Fibroblast of lung (primary cell): ENCODE data around the gene OR51E2. TPM values are rescaled to one million over a fixed set of nuclear protein-coding genes. Genes with fewer than 3 reads are reported as not detected.
"Not testable (repeated sequence)": the region's sequence is repeated elsewhere in the genome, so short reads cannot be mapped to it uniquely, and the experiment has no call there.

Experiments used
- DNase-seq, 2 donors: peaks; one replicate each; pipeline versions ENCODE4 v3.0.0 to v3.0.0-alpha.2; 2010; ENCODE audit warnings: low read depth in 2 of 2
- H2AFZ ChIP-seq: 2 replicates; pipeline ENCODE4 v1.5.1; 2012; ENCODE audit warnings: low read length, control low read depth, inconsistent platforms
- H3K27ac ChIP-seq: 2 replicates; pipeline ENCODE4 v1.5.1; 2011; ENCODE audit warnings: low read length, control low read depth; ENCODE audit not compliant: insufficient read depth
- H3K27me3 ChIP-seq: 2 replicates; pipeline ENCODE4 v1.5.1; 2011; ENCODE audit warnings: mild to moderate bottlenecking, low read length; ENCODE audit not compliant: control insufficient read depth, insufficient read depth
- H3K36me3 ChIP-seq: 2 replicates; pipeline ENCODE4 v1.5.1; 2011; ENCODE audit warnings: low read length; ENCODE audit not compliant: control insufficient read depth, insufficient read depth
- H3K4me1 ChIP-seq: 2 replicates; pipeline ENCODE4 v1.5.1; 2011; ENCODE audit warnings: low read length; ENCODE audit not compliant: control insufficient read depth, insufficient read depth; ENCODE audit errors: extremely low read depth
- H3K4me2 ChIP-seq: 2 replicates; pipeline ENCODE4 v1.5.1; 2011; ENCODE audit warnings: low read length, control low read depth; ENCODE audit not compliant: insufficient read depth; ENCODE audit errors: extremely low read depth
- H3K4me3 ChIP-seq, 4 experiments: fragments of 200-600 bp in 1 of 4; sonication (generic) in 1 of 4; replicated peaks in 1 of 4; 2 replicates each; pipeline ENCODE4 v1.5.1; 2011 to 2016; ENCODE audit warnings: low read length in 4 of 4, low read depth in 3 of 4, mild to moderate bottlenecking in 3 of 4, control low read depth in 2 of 4, inconsistent platforms in 1 of 4, mixed read lengths in 1 of 4; ENCODE audit not compliant: insufficient read depth in 1 of 4; ENCODE audit errors: control extremely low read depth in 1 of 4
- H3K79me2 ChIP-seq: 2 replicates; pipeline ENCODE4 v1.5.1; 2012; ENCODE audit warnings: mild to moderate bottlenecking, low read length, inconsistent platforms; ENCODE audit not compliant: control insufficient read depth, insufficient read depth
- H3K9ac ChIP-seq: 2 replicates; pipeline ENCODE4 v1.5.1; 2011; ENCODE audit warnings: mild to moderate bottlenecking, low read length, control low read depth; ENCODE audit not compliant: insufficient read depth
- H3K9me3 ChIP-seq: 2 replicates; pipeline ENCODE4 v1.5.1; 2012; ENCODE audit warnings: low read depth, low read length; ENCODE audit not compliant: control insufficient read depth, insufficient read depth
- H4K20me1 ChIP-seq: 2 replicates; pipeline ENCODE4 v1.5.1; 2011; ENCODE audit warnings: low read length; ENCODE audit not compliant: control insufficient read depth, insufficient read depth; ENCODE audit errors: extremely low read depth
- EZH2 ChIP-seq: IDR thresholded peaks from 2 replicates; pipeline ENCODE4 v1.5.1; 2012; ENCODE audit warnings: low read length, control low read depth, mild to moderate bottlenecking; ENCODE audit errors: missing control alignments
- polyA minus RNA-seq: library from RNA; depleted of rRNA, polyadenylated mRNA; stranded (reverse); fragments of >200 nt; gene quantifications from 2 replicates; pipeline ENCODE4 v1.2.3, GENCODE V29; 2011; ENCODE audit warnings: low replicate concordance
- polyA plus RNA-seq, 2 donors: library from polyadenylated mRNA; depleted of rRNA in 1 of 2; stranded (reverse) in 1 of 2; unstranded in 1 of 2; fragments of >200 nt; gene quantifications; 2 replicates each; pipeline ENCODE4 v1.2.1, GENCODE V29; 2011 to 2012; ENCODE audit warnings: missing spikeins in 1 of 2
- total RNA-seq: library from RNA; depleted of rRNA; stranded (reverse); fragments of >200 nt; gene quantifications from 2 replicates; pipeline ENCODE4 v1.2.1, GENCODE V29; 2014
- TF ChIP-seq, protein P1 (sequence below), 2 donors: IDR thresholded peaks in 1 of 2; conservative IDR thresholded peaks in 1 of 2; 1 replicate in 1 of 2; 2 replicates in 1 of 2; pipeline ENCODE4 v1.5.1; 2011 to 2012; ENCODE audit warnings: low read length in 2 of 2, control low read depth in 1 of 2, inconsistent platforms in 1 of 2, low read depth in 1 of 2, mild to moderate bottlenecking in 1 of 2

The OR51E2 gene, protein sequence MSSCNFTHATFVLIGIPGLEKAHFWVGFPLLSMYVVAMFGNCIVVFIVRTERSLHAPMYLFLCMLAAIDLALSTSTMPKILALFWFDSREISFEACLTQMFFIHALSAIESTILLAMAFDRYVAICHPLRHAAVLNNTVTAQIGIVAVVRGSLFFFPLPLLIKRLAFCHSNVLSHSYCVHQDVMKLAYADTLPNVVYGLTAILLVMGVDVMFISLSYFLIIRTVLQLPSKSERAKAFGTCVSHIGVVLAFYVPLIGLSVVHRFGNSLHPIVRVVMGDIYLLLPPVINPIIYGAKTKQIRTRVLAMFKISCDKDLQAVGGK
- total RNA-seq (not detected in 2 replicates), polyA plus RNA-seq (0.02 TPM in 1 of 2 replicates, not detected in the other), polyA minus RNA-seq (not detected in 2 replicates)
- polyA plus RNA-seq (2012): not detected in 2 replicates

DNA sequence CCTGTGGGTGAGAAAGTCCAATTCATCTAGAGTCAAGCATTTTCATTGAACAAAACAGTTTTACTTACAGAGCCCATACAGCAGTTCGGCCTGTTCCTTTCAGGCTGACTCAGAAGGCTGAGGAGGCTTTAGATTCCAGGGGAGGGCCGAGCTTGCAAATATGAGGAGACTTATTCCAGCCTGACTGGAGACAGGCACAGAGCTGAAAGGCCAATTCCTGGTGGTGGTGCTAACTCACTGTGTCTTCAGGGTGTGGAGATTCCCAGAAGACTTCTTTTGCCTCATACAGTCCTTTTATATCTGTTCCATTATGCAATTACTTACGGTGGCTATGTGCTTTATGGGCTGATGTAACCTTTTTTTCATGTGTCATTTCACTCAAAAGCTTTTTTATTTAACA lies at the start of gene OR51E2:
TSS of gene OR51E2 (minus strand) at position 269 of the 400 bp plus-strand sequence. CDS start 15,142 bp downstream, outside the sequence.
- Histone ChIP-seq H3K79me2 (no peaks in the 10 kb centered on the region), H3K36me3 (no peaks in the 10 kb centered on the region), H3K27me3 (no peaks in the 10 kb centered on the region), H3K4me3 (no peak within 1 kb of the TSS), H3K9ac (no peak within 1 kb of the TSS), H3K4me1 (no peaks in the 10 kb centered on the region), H2AFZ (no peak within 1 kb of the TSS), H3K27ac (no peak within 1 kb of the TSS), H3K9me3 (no peaks in the 10 kb centered on the region), H3K4me2 (no peak within 1 kb of the TSS), H4K20me1 (no peaks in the 10 kb centered on the region)
- TF ChIP-seq EZH2: no peak
- TF ChIP-seq, protein P1, sequence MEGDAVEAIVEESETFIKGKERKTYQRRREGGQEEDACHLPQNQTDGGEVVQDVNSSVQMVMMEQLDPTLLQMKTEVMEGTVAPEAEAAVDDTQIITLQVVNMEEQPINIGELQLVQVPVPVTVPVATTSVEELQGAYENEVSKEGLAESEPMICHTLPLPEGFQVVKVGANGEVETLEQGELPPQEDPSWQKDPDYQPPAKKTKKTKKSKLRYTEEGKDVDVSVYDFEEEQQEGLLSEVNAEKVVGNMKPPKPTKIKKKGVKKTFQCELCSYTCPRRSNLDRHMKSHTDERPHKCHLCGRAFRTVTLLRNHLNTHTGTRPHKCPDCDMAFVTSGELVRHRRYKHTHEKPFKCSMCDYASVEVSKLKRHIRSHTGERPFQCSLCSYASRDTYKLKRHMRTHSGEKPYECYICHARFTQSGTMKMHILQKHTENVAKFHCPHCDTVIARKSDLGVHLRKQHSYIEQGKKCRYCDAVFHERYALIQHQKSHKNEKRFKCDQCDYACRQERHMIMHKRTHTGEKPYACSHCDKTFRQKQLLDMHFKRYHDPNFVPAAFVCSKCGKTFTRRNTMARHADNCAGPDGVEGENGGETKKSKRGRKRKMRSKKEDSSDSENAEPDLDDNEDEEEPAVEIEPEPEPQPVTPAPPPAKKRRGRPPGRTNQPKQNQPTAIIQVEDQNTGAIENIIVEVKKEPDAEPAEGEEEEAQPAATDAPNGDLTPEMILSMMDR (conservative IDR thresholded peaks at IDR 0.05 in 1 of 2, IDR thresholded peaks at IDR 0.05 in 1 of 2; ENCODE audit: low read depth in 1 of 2, low read length in 2 of 2): no peak
- DNase-seq: peak in 1 of 2 donors; percentile 28

DNA sequence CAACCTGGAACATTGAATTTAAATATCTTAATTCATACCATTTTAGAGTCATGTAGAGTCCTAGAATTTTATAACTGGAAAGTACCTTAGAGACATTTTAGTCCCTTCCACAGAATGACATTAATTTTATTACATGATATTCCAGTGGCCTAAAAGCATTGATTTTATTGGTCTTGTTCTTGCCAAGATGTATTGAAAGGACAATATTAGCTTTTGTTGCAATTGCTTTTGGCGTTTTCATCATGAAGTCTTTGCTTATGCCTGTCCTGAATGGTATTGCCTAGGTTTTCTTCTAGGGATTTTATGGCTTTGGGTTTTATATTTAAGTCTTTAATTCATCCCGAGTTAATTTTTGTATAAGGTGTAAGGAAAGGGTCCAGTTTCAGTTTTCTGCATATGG lies 43.1 kb upstream of the OR51E2 start:
- H3K9ac ChIP-seq: no peak overlapping the region

DNA sequence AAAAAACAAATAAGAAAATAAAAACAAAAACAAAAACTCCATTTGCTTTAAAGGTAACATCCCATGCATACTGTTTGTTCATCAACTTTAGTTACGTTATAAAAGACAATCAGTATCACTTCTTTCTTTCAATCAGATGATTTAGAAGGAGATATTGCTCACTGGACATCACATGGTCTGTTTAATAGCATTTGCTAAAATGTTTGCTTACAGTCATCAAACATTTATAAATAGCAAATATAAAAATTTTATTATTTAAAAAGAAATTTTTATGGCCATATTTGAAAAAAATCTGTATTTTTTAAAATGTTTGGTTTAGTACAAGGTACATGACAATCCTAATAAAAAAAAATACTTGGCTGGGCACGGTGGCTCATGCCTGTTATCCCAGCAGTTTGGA lies 29.5 kb upstream of the OR51E2 start:
- TF ChIP-seq, protein P1 (conservative IDR thresholded peaks at IDR 0.05 in 1 of 2, IDR thresholded peaks at IDR 0.05 in 1 of 2; ENCODE audit: low read depth in 1 of 2, low read length in 2 of 2): no peak
- TF ChIP-seq EZH2: no peak
- H3K4me1 ChIP-seq: no peaks in the 10 kb centered on the region
- no peaks in the 10 kb centered on the region for H3K27me3 ChIP-seq
- DNase-seq: no peak
- no peaks in the 10 kb centered on the region for H3K36me3 ChIP-seq
- no peak overlapping the region for H2AFZ ChIP-seq
- H3K4me3 ChIP-seq: no peak overlapping the region
- no peaks in the 10 kb centered on the region for H3K9me3 ChIP-seq
- no peaks in the 10 kb centered on the region for H4K20me1 ChIP-seq
- no peaks in the 10 kb centered on the region for H3K79me2 ChIP-seq
- no peak overlapping the region for H3K4me2 ChIP-seq
- H3K9ac ChIP-seq: no peak overlapping the region
- H3K27ac ChIP-seq: no peak overlapping the region

More for the DNA sequence above, 43.1 kb upstream of the OR51E2 start:
- no peaks in the 10 kb centered on the region for H3K27me3 ChIP-seq
- H3K79me2 ChIP-seq: no peaks in the 10 kb centered on the region
- no peak for TF ChIP-seq EZH2
- TF ChIP-seq, protein P1 (conservative IDR thresholded peaks at IDR 0.05 in 1 of 2, IDR thresholded peaks at IDR 0.05 in 1 of 2; ENCODE audit: low read depth in 1 of 2, low read length in 2 of 2): no peak
- H3K27ac ChIP-seq: no peak overlapping the region
- no peaks in the 10 kb centered on the region for H3K9me3 ChIP-seq
- H2AFZ ChIP-seq: no peak overlapping the region
- H3K4me1 ChIP-seq: no peaks in the 10 kb centered on the region
- no peaks in the 10 kb centered on the region for H3K36me3 ChIP-seq
- H4K20me1 ChIP-seq: no peaks in the 10 kb centered on the region
- no peak overlapping the region for H3K4me2 ChIP-seq
- DNase-seq: no peak
- no peak overlapping the region for H3K4me3 ChIP-seq

DNA sequence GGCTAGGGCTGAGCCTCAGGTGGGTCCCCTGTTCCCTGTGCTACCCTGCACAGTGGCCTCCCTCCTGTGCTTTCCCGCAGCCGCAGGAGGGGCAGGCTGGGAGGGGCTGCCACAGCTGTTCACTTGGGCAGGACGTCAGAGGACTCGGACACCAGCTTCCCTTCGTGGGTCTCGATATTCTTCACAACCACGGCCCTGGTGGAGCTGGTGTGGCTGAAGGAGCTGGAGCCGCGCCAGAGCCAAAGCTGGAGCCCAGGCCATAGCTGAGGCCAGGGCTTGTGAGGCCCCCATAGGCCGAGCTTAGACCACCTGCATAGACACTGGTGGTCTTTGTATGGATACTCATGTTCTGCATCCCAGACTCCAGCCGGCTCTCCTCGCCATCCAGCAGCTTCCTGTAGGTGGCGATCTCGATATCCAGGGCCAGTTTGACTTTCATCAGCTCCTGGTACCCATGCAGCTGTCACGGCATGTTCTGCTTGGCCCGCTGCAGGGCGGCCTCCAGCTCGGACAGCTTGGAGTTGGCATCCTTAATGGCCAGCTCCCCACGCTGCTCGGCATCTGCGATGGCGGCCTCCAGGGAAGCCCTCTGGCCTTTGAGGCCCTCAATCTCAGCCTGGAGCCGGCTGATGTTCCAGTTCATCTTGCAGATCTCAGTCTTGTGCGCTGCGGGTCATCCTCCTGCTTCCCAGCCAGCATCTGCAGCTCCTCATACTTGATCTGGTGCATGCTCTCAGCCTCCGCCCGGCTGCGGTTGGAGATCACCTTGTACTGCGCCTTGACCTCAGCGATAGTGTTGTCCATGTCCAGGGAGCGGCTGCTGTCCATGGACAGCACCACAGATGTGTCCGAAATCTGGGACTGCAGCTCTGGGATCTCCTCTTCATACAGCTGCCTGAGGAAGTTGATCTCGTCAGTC lies 25.2 kb upstream of the OR51E2 start:
- H3K9me3 ChIP-seq, H3K9ac ChIP-seq, H3K4me3 ChIP-seq, H2AFZ ChIP-seq, H3K4me1 ChIP-seq, H3K4me2 ChIP-seq, H3K27me3 ChIP-seq, H3K79me2 ChIP-seq, H3K36me3 ChIP-seq, H4K20me1 ChIP-seq, DNase-seq, H3K27ac ChIP-seq: not testable (repeated sequence)
